H1 (cell line): ENCODE data around the gene CCNT2. TPM values are rescaled to one million over a fixed set of nuclear protein-coding genes. Genes with fewer than 3 reads are reported as not detected.

Experiments used
- CTCF ChIA-PET: fragments of 300-600 bp; sonication (Branson Sonifier 250); formaldehyde crosslinking; loops from one replicate; lab custom pipeline; 2021; ENCODE audit not compliant: partially characterized antibody; lab: Charles Lee
- POLR2A ChIA-PET: fragments of 300-600 bp; sonication (Branson Sonifier 250); formaldehyde crosslinking; loops from one replicate; lab custom pipeline; 2021; ENCODE audit warnings: inconsistent platforms; ENCODE audit not compliant: partially characterized antibody; lab: Charles Lee
- DNase-seq, 2 experiments: peaks; one replicate each; pipeline versions ENCODE4 v3.0.0 to v3.0.0-alpha.2; 2010 to 2022; ENCODE audit warnings: low spot score in 2 of 2, low read depth in 1 of 2, mixed read lengths in 1 of 2
- FAIRE-seq: peaks from 2 replicates; lab custom pipeline; 2011; peaks lifted over from hg19 to GRCh38; lab: Jason Lieb, UNC
- H2AFZ ChIP-seq: 2 replicates; pipeline ENCODE4 v1.8.1; 2012; ENCODE audit warnings: low read length, inconsistent platforms
- H2AK5ac ChIP-seq: 2 replicates; pipeline ENCODE4 v1.6.1; 2013; ENCODE audit warnings: low read depth, low read length
- H2BK120ac ChIP-seq: replicated peaks from 2 replicates; pipeline ENCODE3; 2013; ENCODE audit warnings: low read depth, low read length, inconsistent platforms
- H2BK12ac ChIP-seq: 2 replicates; pipeline ENCODE4 v1.6.1; 2013; ENCODE audit warnings: low read depth, low read length
- H2BK15ac ChIP-seq: 2 replicates; pipeline ENCODE4 v1.6.1; 2013; ENCODE audit warnings: low read length
- H2BK20ac ChIP-seq: 2 replicates; pipeline ENCODE4 v1.6.1; 2013; ENCODE audit warnings: low read length
- H2BK5ac ChIP-seq: 2 replicates; pipeline ENCODE4 v1.6.1; 2013; ENCODE audit warnings: low read depth, low read length
- H3K14ac ChIP-seq: 2 replicates; pipeline ENCODE4 v1.6.1; 2013; ENCODE audit warnings: inconsistent platforms; ENCODE audit not compliant: insufficient read length
- H3K18ac ChIP-seq: 2 replicates; pipeline ENCODE4 v1.6.1; 2013; ENCODE audit warnings: low read length; ENCODE audit errors: extremely low read depth
- H3K23ac ChIP-seq: 2 replicates; pipeline ENCODE4 v1.6.1; 2013; ENCODE audit warnings: inconsistent platforms; ENCODE audit not compliant: insufficient read length
- H3K23me2 ChIP-seq: 2 replicates; pipeline ENCODE4 v1.6.1; 2013; ENCODE audit warnings: low read depth, low read length
- H3K27ac ChIP-seq: 2 replicates; pipeline ENCODE4 v1.6.1; 2011; ENCODE audit warnings: low read depth, low read length, inconsistent platforms
- H3K27me3 ChIP-seq, 4 experiments: replicated peaks in 1 of 4; 1 replicate in 1 of 4; 2 replicates in 3 of 4; pipeline versions ENCODE4 v1.6.1 to v1.8.1; 2011 to 2013; ENCODE audit warnings: low read length in 3 of 4, mild to moderate bottlenecking in 3 of 4, inconsistent platforms in 2 of 4, mixed read lengths in 2 of 4, moderate library complexity in 1 of 4; ENCODE audit not compliant: control insufficient read depth in 3 of 4, insufficient read depth in 3 of 4; ENCODE audit errors: extremely low read depth in 1 of 4
- H3K36me3 ChIP-seq, 4 experiments: 2 replicates each; pipeline versions ENCODE4 v1.6.1 to v1.8.1; 2011 to 2013; ENCODE audit warnings: mild to moderate bottlenecking in 4 of 4, low read length in 3 of 4, moderate library complexity in 2 of 4, control low read depth in 1 of 4, inconsistent platforms in 1 of 4; ENCODE audit not compliant: insufficient read depth in 4 of 4, control insufficient read depth in 2 of 4
- H3K4ac ChIP-seq: replicated peaks from 2 replicates; pipeline ENCODE3; 2013; ENCODE audit warnings: low read length, low read depth, mixed read lengths, inconsistent platforms; ENCODE audit not compliant: insufficient read length
- H3K4me1 ChIP-seq, 4 experiments: replicated peaks in 1 of 4; 1 replicate in 1 of 4; 2 replicates in 3 of 4; pipeline versions ENCODE4 v1.6.1 to v1.8.1; 2011 to 2013; ENCODE audit warnings: low read length in 3 of 4, inconsistent platforms in 2 of 4, mixed read lengths in 1 of 4; ENCODE audit not compliant: insufficient read depth in 4 of 4, control insufficient read depth in 3 of 4
- H3K4me2 ChIP-seq, 2 experiments: 2 replicates each; pipeline versions ENCODE4 v1.6.1 to v1.8.1; 2011 to 2013; ENCODE audit warnings: low read depth in 2 of 2, low read length in 2 of 2, control low read depth in 1 of 2, inconsistent platforms in 1 of 2, mild to moderate bottlenecking in 1 of 2; ENCODE audit not compliant: insufficient read depth in 1 of 2
- H3K4me3 ChIP-seq, 4 experiments: fragments of 200-600, 300-600 bp in 1 of 4; sonication (generic), shearing (Covaris generic), sonication (Bioruptor Twin) in 1 of 4; 2 replicates each; pipeline versions ENCODE4 v1.5.1 to v1.8.1; 2011 to 2016; ENCODE audit warnings: low read length in 4 of 4, low read depth in 3 of 4, control low read depth in 2 of 4, inconsistent platforms in 2 of 4, mild to moderate bottlenecking in 2 of 4, mixed read lengths in 1 of 4, moderate library complexity in 1 of 4; ENCODE audit not compliant: insufficient read depth in 2 of 4; ENCODE audit errors: extremely low read depth in 1 of 4
- H3K56ac ChIP-seq: replicated peaks from 2 replicates; pipeline ENCODE3; 2013; ENCODE audit warnings: low read depth, mild to moderate bottlenecking, mixed read lengths, low read length, inconsistent platforms; ENCODE audit not compliant: insufficient read length
- H3K79me1 ChIP-seq: 2 replicates; pipeline ENCODE4 v1.6.1; 2013; ENCODE audit warnings: low read depth, low read length, control low read depth
- H3K79me2 ChIP-seq, 2 experiments: 2 replicates each; pipeline versions ENCODE4 v1.6.1 to v1.8.1; 2012 to 2013; ENCODE audit warnings: low read length in 2 of 2, mild to moderate bottlenecking in 2 of 2, inconsistent platforms in 1 of 2; ENCODE audit not compliant: insufficient read depth in 2 of 2, control insufficient read depth in 1 of 2
- H3K9ac ChIP-seq, 4 experiments: replicated peaks in 1 of 4; 1 replicate in 1 of 4; 2 replicates in 3 of 4; pipeline versions ENCODE4 v1.6.1 to v1.8.1; 2011 to 2013; ENCODE audit warnings: low read depth in 3 of 4, low read length in 3 of 4, control low read depth in 2 of 4, mild to moderate bottlenecking in 2 of 4, moderate library complexity in 2 of 4, inconsistent platforms in 1 of 4; ENCODE audit errors: extremely low read depth in 1 of 4
- H3K9me3 ChIP-seq, 2 experiments: 2 replicates each; pipeline versions ENCODE4 v1.6.1 to v1.8.1; 2012 to 2013; ENCODE audit warnings: mild to moderate bottlenecking in 2 of 2, moderate library complexity in 2 of 2, control low read depth in 1 of 2, inconsistent platforms in 1 of 2, low read depth in 1 of 2, low read length in 1 of 2, mixed read lengths in 1 of 2; ENCODE audit not compliant: insufficient read depth in 2 of 2
- H4K20me1 ChIP-seq, 2 experiments: replicated peaks in 1 of 2; 2 replicates each; pipeline versions ENCODE3 to v1.8.1; 2011 to 2013; ENCODE audit warnings: inconsistent platforms in 2 of 2, low read length in 2 of 2, mild to moderate bottlenecking in 1 of 2; ENCODE audit not compliant: insufficient read depth in 2 of 2, control insufficient read depth in 1 of 2
- H4K5ac ChIP-seq: 2 replicates; pipeline ENCODE4 v1.6.1; 2013; ENCODE audit warnings: low read length, low read depth, mixed read lengths, inconsistent platforms; ENCODE audit not compliant: insufficient read length
- H4K8ac ChIP-seq: 2 replicates; pipeline ENCODE4 v1.8.0; 2013; ENCODE audit warnings: mild to moderate bottlenecking, moderate library complexity, low read length, inconsistent platforms; ENCODE audit not compliant: insufficient read depth; ENCODE audit errors: extremely low read depth
- H4K91ac ChIP-seq: replicated peaks from 2 replicates; pipeline ENCODE3; 2013; ENCODE audit warnings: low read length, mixed read lengths, inconsistent platforms; ENCODE audit not compliant: insufficient read length
- NRF1 ChIP-seq: IDR thresholded peaks from 2 replicates; pipeline ENCODE4 v1.6.1; 2011; ENCODE audit warnings: mild to moderate bottlenecking, low read depth, low read length, improper control_type of control experiment
- SAP30 ChIP-seq: fragments of 300-600 bp; sonication (generic); IDR thresholded peaks from 2 replicates; pipeline ENCODE4 v1.7.1; 2012; ENCODE audit warnings: low read length, moderate library complexity, mild to moderate bottlenecking, inconsistent platforms; ENCODE audit not compliant: insufficient read depth, insufficient replicate concordance
- WGBS, 2 experiments: shearing (Covaris generic) in 1 of 2; methylation state at CpG; one replicate each; pipeline versions ENCODE4 v1.1.6 to v1.1.7; 2013 to 2015; ENCODE audit warnings: low lambda C conversion rate in 2 of 2, mixed read lengths in 2 of 2, inconsistent platforms in 1 of 2, low coverage in 1 of 2, missing lambda C conversion rate in 1 of 2; ENCODE audit not compliant: insufficient replicate concordance in 2 of 2, insufficient coverage in 1 of 2, insufficient read length in 1 of 2; ENCODE audit errors: extremely low coverage in 1 of 2, missing lambda C conversion rate in 1 of 2; 5-methylcytosine and 5-hydroxymethylcytosine counted together
- polyA plus RNA-seq, 7 experiments: library from polyadenylated mRNA; depleted of rRNA in 3 of 7; stranded (reverse) in 5 of 7; unstranded in 2 of 7; fragments of >200 nt in 5 of 7; fragments of 200-250 nt in 2 of 7; gene quantifications; 1 replicate in 5 of 7; 2 replicates in 1 of 7; 4 replicates in 1 of 7; pipeline versions ENCODE4 v1.2.1 to v1.2.3, GENCODE V29; 2011 to 2013; ENCODE audit warnings: missing spikeins in 2 of 7, mixed read lengths in 2 of 7
- total RNA-seq: library from RNA; stranded (reverse); fragmentation: NEBNext Ultra II Directional; extraction: Animal tissue kit (Norgen Biotek cat#: 25700); gene quantifications from 2 replicates; pipeline ENCODE4 v1.2.1, GENCODE V29; 2021

CCNT2 gene
- total and polyA plus RNA-seq, 2 of the 8 experiments (the other 6 are each of a cell fraction or from before 2014, with no cell fraction given), result 13.0 to 39.7 TPM

- no peak overlapping the region for H2BK120ac ChIP-seq
- no peak overlapping the region for H2BK5ac ChIP-seq
- ChIA-PET CTCF (no interaction called here), POLR2A (no interaction called here)
- no peak overlapping the region for H4K8ac ChIP-seq
- no peak overlapping the region for H3K4ac ChIP-seq
- H4K5ac ChIP-seq, result no peak overlapping the region
- no peak overlapping the region for H2BK20ac ChIP-seq
- 80% methylated on average over 2 of the region's 2 CpGs; no CpG with 5 or more reads in 1 of the 2 experiments for WGBS, 2 experiments
- no peak overlapping the region for H3K23ac ChIP-seq
- H3K9ac ChIP-seq, result no peak overlapping the region
- H3K18ac ChIP-seq, result no peak overlapping the region
- no peak overlapping the region for H3K4me2 ChIP-seq
- H3K56ac ChIP-seq, result no peak overlapping the region
- no peak overlapping the region for H3K14ac ChIP-seq
- no peak overlapping the region for H2BK15ac ChIP-seq
- no peak overlapping the region for H2AFZ ChIP-seq
- FAIRE-seq, result no peak
- no peaks in the 10 kb centered on the region for H3K79me2 ChIP-seq
- H4K91ac ChIP-seq, result no peak overlapping the region
- DNase-seq, result no peak
- H3K4me1 ChIP-seq, result no peaks in the 10 kb centered on the region
- no peaks in the 10 kb centered on the region for H3K27me3 ChIP-seq
- H3K79me1 ChIP-seq, result no peaks in the 10 kb centered on the region
- no peaks in the 10 kb centered on the region for H3K9me3 ChIP-seq
- H3K23me2 ChIP-seq, result no peaks in the 10 kb centered on the region
- H2BK12ac ChIP-seq, result no peak overlapping the region
- H4K20me1 ChIP-seq, result peaks cover 0 to 1% of the 10 kb centered on the region in 2 experiments
- TF ChIP-seq SAP30 (no peak), NRF1 (no peak)
- H3K36me3 ChIP-seq, result no peaks in the 10 kb centered on the region
- H3K4me3 ChIP-seq, result no peak overlapping the region
- H3K27ac ChIP-seq, result no peak overlapping the region
- H2AK5ac ChIP-seq, result no peak overlapping the region
Measured at GRCh38 chr2:134905168-134905567, 13.5 kb upstream of the CCNT2 start.
